ENCODE measurements around the gene SORT1. TPM values are rescaled to one million over a fixed set of nuclear protein-coding genes. Genes with fewer than 3 reads are reported as not detected.

The SORT1 gene
- total and polyA plus RNA-seq, 4 donors, result 39.0 to 135 (median 57.4) TPM

DNA sequence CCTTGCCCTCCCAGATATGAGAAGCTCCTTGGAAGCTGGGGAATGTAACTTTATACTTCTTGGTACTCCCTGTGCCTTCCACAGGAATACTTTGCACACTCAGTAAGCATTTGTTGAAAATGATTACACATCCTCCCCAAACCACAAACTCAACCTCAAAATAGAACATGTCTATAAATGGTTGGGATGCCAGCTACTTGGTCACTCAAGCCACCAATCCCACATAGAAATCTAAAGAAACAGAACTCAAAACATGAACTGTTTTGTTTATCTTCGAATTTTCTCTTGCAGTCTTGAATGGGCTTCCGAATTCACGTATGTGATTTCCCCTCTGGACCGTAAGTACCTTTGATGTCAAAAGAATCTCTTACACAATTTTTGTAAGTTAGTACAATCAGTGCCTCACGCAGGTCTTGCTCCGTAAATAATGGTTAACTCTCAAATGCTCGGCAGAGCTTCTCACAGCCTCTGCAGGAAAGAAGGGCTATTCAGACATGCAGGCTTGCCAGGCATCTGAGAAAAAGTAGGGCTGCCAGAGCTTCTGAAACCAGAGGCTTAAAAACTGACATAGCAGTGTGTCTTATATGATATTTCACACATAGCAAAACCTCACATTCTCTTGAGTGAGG lies 26.9 kb downstream of the SORT1 start:
- H3K27ac ChIP-seq (ENCODE audit: low read depth in 1 of 2, low read length in 1 of 2), result peak overlapping the region; percentile 75 to 95
- peak; percentile 21 to 37 (median 27) for DNase-seq
- H3K9me3 ChIP-seq (ENCODE audit: control insufficient read depth in 4 of 4, insufficient read depth in 3 of 4, low read length in 3 of 4), result no peaks in the 10 kb centered on the region
- 3 to 13% methylated on average over 7 of the region's 7 CpGs for WGBS, 2 donors
- TF ChIP-seq, protein P1, sequence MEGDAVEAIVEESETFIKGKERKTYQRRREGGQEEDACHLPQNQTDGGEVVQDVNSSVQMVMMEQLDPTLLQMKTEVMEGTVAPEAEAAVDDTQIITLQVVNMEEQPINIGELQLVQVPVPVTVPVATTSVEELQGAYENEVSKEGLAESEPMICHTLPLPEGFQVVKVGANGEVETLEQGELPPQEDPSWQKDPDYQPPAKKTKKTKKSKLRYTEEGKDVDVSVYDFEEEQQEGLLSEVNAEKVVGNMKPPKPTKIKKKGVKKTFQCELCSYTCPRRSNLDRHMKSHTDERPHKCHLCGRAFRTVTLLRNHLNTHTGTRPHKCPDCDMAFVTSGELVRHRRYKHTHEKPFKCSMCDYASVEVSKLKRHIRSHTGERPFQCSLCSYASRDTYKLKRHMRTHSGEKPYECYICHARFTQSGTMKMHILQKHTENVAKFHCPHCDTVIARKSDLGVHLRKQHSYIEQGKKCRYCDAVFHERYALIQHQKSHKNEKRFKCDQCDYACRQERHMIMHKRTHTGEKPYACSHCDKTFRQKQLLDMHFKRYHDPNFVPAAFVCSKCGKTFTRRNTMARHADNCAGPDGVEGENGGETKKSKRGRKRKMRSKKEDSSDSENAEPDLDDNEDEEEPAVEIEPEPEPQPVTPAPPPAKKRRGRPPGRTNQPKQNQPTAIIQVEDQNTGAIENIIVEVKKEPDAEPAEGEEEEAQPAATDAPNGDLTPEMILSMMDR (IDR thresholded peaks at IDR 0.05; ENCODE audit: control extremely low read depth, extremely low read depth), result no peak
- no peak overlapping the region for H3K9ac ChIP-seq (ENCODE audit: insufficient read depth in 1 of 2, low read length in 2 of 2)
- peaks cover 7 to 15% (median 8%) of the 10 kb centered on the region in 5 donors for H3K4me1 ChIP-seq (ENCODE audit: control insufficient read depth in 5 of 5, insufficient read depth in 5 of 5, low read length in 5 of 5)
- H3K4me3 ChIP-seq, result no peak overlapping the region
- no peaks in the 10 kb centered on the region for H3K27me3 ChIP-seq (ENCODE audit: control insufficient read depth in 3 of 3, insufficient read depth in 3 of 3, low read length in 2 of 3)
- peaks cover 0 to 15% (median 7%) of the 10 kb centered on the region in 4 donors for H3K36me3 ChIP-seq (ENCODE audit: control insufficient read depth in 4 of 4, insufficient read depth in 4 of 4, low read length in 4 of 4)
- peak; percentile 51 for ATAC-seq (ENCODE audit: insufficient read depth, low FRiP score)

DNA sequence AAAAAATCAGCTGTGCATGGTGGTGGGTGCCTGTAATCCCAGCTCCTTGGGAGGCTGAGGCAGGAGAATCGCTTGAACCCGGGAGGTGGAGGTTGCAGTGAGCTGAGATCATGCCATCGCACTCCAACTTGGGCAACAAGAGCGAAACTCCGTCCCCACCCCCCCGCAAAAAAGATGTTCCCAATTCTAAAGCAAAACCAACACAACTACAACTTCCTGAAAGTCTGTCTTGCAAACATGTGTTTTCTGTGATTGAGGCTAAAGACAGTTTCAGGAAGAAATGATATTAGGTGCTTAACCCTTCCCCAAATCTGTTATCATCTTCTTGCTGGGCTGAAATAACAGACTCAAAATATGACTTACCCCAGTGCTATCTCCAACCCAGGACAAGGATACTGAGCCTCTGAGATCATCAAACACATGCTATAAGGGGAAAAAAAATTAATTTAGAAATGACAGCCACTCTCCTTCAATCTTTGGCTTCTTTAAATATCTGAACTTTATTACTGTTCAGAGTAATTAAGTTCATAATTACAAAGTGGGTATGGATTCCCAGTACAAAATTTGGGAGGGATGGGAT lies 28.5 kb downstream of the SORT1 start:
- peak overlapping the region; percentile 10 to 17 for H3K27ac ChIP-seq (ENCODE audit: low read depth in 1 of 2, low read length in 1 of 2)
- no peaks in the 10 kb centered on the region for H3K27me3 ChIP-seq (ENCODE audit: control insufficient read depth in 3 of 3, insufficient read depth in 3 of 3, low read length in 2 of 3)
- TF ChIP-seq, protein P1 (IDR thresholded peaks at IDR 0.05; ENCODE audit: control extremely low read depth, extremely low read depth), result no peak
- no peak overlapping the region for H3K9ac ChIP-seq (ENCODE audit: insufficient read depth in 1 of 2, low read length in 2 of 2)
- WGBS, 2 donors, result 43 to 81% methylated on average over 6 of the region's 6 CpGs
- no peaks in the 10 kb centered on the region for H3K9me3 ChIP-seq (ENCODE audit: control insufficient read depth in 4 of 4, insufficient read depth in 3 of 4, low read length in 3 of 4)
- no peak overlapping the region for H3K4me3 ChIP-seq
- ATAC-seq (ENCODE audit: insufficient read depth, low FRiP score) (no peak), DNase-seq (no peak)
- peaks cover 0 to 22% (median 7%) of the 10 kb centered on the region in 4 donors for H3K36me3 ChIP-seq (ENCODE audit: control insufficient read depth in 4 of 4, insufficient read depth in 4 of 4, low read length in 4 of 4)
- peaks cover 7 to 15% (median 9%) of the 10 kb centered on the region in 5 donors for H3K4me1 ChIP-seq (ENCODE audit: control insufficient read depth in 5 of 5, insufficient read depth in 5 of 5, low read length in 5 of 5)

DNA sequence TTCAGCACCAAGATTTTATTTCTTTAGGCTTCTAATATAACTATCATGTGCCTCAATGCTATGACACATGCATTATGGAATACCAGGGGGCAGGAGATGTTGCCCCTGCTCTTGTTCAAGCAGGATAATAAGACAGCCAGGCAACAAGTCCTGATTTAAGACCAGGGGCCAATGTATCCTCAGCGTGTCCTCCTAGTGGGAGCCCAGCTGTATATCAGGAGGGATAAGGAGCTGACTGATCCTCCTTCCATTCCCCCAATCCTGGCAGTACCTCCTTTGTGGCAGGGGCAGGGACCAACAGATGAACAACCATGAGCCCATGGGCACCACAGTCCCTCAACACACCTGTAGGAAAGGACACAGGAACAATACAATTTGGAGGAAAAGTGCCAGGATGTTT lies 29.3 kb downstream of the SORT1 start:
- peak overlapping the region in 1 of 2 donors; percentile 17 for H3K27ac ChIP-seq (ENCODE audit: low read depth in 1 of 2, low read length in 1 of 2)
- H3K27me3 ChIP-seq (ENCODE audit: control insufficient read depth in 3 of 3, insufficient read depth in 3 of 3, low read length in 2 of 3), result no peaks in the 10 kb centered on the region
- no peak overlapping the region for H3K4me3 ChIP-seq
- H3K9ac ChIP-seq (ENCODE audit: insufficient read depth in 1 of 2, low read length in 2 of 2), result no peak overlapping the region
- TF ChIP-seq, protein P1 (IDR thresholded peaks at IDR 0.05; ENCODE audit: control extremely low read depth, extremely low read depth), result no peak
- peaks cover 7 to 15% (median 9%) of the 10 kb centered on the region in 5 donors for H3K4me1 ChIP-seq (ENCODE audit: control insufficient read depth in 5 of 5, insufficient read depth in 5 of 5, low read length in 5 of 5)
- H3K9me3 ChIP-seq (ENCODE audit: control insufficient read depth in 4 of 4, insufficient read depth in 3 of 4, low read length in 3 of 4), result no peaks in the 10 kb centered on the region
- WGBS, 2 donors, result 89 to 100% methylated on average over 1 of the region's 1 CpG
- H3K36me3 ChIP-seq (ENCODE audit: control insufficient read depth in 4 of 4, insufficient read depth in 4 of 4, low read length in 4 of 4), result peaks cover 0 to 22% (median 7%) of the 10 kb centered on the region in 4 donors
- ATAC-seq (ENCODE audit: insufficient read depth, low FRiP score) (no peak), DNase-seq (no peak)
